WTC11 (cell line): ENCODE results near the gene FDPS. TPM values are rescaled to one million over a fixed set of nuclear protein-coding genes. Genes with fewer than 3 reads are reported as not detected.

Source experiments
- ATAC-seq: fragments of 200-7000 bp; cut with Tn5 transposase; 2 replicates; pipeline ENCODE4 v1.10.0; 2021; ENCODE audit warnings: mild to moderate bottlenecking, moderate library complexity
- CTCF ChIA-PET: fragments of 300-600 bp; sonication (Branson Sonifier 250); formaldehyde crosslinking; loops from one replicate; lab custom pipeline; 2021; ENCODE audit warnings: antibody characterized with exemption; lab: Charles Lee
- POLR2A ChIA-PET: fragments of 350-600 bp; sonication (Branson Sonifier 250); formaldehyde crosslinking; loops from one replicate; lab custom pipeline; 2021; ENCODE audit warnings: antibody characterized with exemption; lab: Charles Lee
- DNase-seq: peaks from one replicate; pipeline ENCODE4 v3.0.0; 2021; ENCODE audit warnings: low spot score
- H3K27ac Mint-ChIP-seq: 2 replicates; pipeline ENCODE4 v1.8.0; 2021; ENCODE audit warnings: mixed read lengths
- H3K27me3 Mint-ChIP-seq: 2 replicates; pipeline ENCODE4 v1.8.0; 2021; ENCODE audit warnings: low read depth, mild to moderate bottlenecking, moderate library complexity, mixed read lengths
- H3K36me3 Mint-ChIP-seq: 2 replicates; pipeline ENCODE4 v1.8.0; 2021; ENCODE audit warnings: mixed read lengths
- H3K4me1 Mint-ChIP-seq: 2 replicates; pipeline ENCODE4 v1.8.0; 2022; ENCODE audit warnings: mixed read lengths
- H3K4me3 Mint-ChIP-seq: 2 replicates; pipeline ENCODE4 v1.8.0; 2021; ENCODE audit warnings: mild to moderate bottlenecking, moderate library complexity, mixed read lengths
- H3K9me3 Mint-ChIP-seq: 2 replicates; pipeline ENCODE4 v1.8.0; 2021; ENCODE audit warnings: mixed read lengths
- EMX1 ChIP-seq: fragments of 250-450 bp; sonication (Bioruptor Pico); IDR thresholded peaks from 2 replicates; pipeline ENCODE4 v1.8.0; 2021; ENCODE audit warnings: mild to moderate bottlenecking
- GABPB1 ChIP-seq: sonication (generic); formaldehyde crosslinking; IDR thresholded peaks from 2 replicates; pipeline ENCODE4 v1.8.1; 2023; ENCODE audit warnings: mild to moderate bottlenecking, missing genetic modification reagents
- IRF2 ChIP-seq: sonication (generic); formaldehyde crosslinking; IDR thresholded peaks from 2 replicates; pipeline ENCODE4 v1.8.0; 2022; ENCODE audit warnings: low read depth, missing genetic modification reagents, borderline replicate concordance
- MXD4 ChIP-seq: fragments of 250-450 bp; sonication (Bioruptor Pico); IDR thresholded peaks from 2 replicates; pipeline ENCODE4 v1.8.0; 2021; ENCODE audit warnings: mild to moderate bottlenecking, moderate library complexity, borderline replicate concordance
- MYBL2 ChIP-seq: sonication (generic); formaldehyde crosslinking; IDR thresholded peaks from 2 replicates; pipeline ENCODE4 v1.8.1; 2023; ENCODE audit warnings: mild to moderate bottlenecking, moderate library complexity, missing genetic modification reagents
- NFE2L1 ChIP-seq: sonication (generic); formaldehyde crosslinking; IDR thresholded peaks from 2 replicates; pipeline ENCODE4 v1.8.1; 2023; ENCODE audit warnings: missing genetic modification reagents
- TCF7 ChIP-seq: sonication (generic); formaldehyde crosslinking; IDR thresholded peaks from 2 replicates; pipeline ENCODE4 v1.8.0; 2022; ENCODE audit warnings: mild to moderate bottlenecking, low read depth, missing genetic modification reagents, moderate library complexity
- TEAD4 ChIP-seq: sonication (generic); formaldehyde crosslinking; IDR thresholded peaks from 2 replicates; pipeline ENCODE4 v1.8.0; 2022; ENCODE audit warnings: mild to moderate bottlenecking, missing genetic modification reagents
- total RNA-seq: library from RNA; stranded (reverse); gene quantifications from 3 replicates; pipeline ENCODE4 v1.2.3, GENCODE V29; 2021
- TF ChIP-seq, protein P1 (sequence below): sonication (generic); formaldehyde crosslinking; IDR thresholded peaks from 2 replicates; pipeline ENCODE4 v1.8.1; 2023; ENCODE audit warnings: mild to moderate bottlenecking, missing genetic modification reagents, borderline replicate concordance
- TF ChIP-seq, protein P2 (sequence below): fragments of 250-450 bp; sonication (Bioruptor Pico); IDR thresholded peaks from 2 replicates; pipeline ENCODE4 v1.9.0; 2021; ENCODE audit warnings: mild to moderate bottlenecking, borderline replicate concordance
- TF ChIP-seq, protein P3 (sequence below): fragments of 250-450 bp; sonication (Bioruptor Pico); IDR thresholded peaks from 2 replicates; pipeline ENCODE4 v2.1.2; 2022; ENCODE audit warnings: mild to moderate bottlenecking, moderate library complexity
- TF ChIP-seq, protein P4 (sequence below): sonication (generic); formaldehyde crosslinking; IDR thresholded peaks from 2 replicates; pipeline ENCODE4 v1.8.0; 2022; ENCODE audit warnings: missing genetic modification reagents
- TF ChIP-seq, protein P5 (sequence below): sonication (generic); formaldehyde crosslinking; IDR thresholded peaks from 2 replicates; pipeline ENCODE4 v1.8.0; 2022; ENCODE audit warnings: mild to moderate bottlenecking, missing genetic modification reagents

FDPS gene
- total RNA-seq, 1 experiment from 2014 or later: 354 TPM

DNA sequence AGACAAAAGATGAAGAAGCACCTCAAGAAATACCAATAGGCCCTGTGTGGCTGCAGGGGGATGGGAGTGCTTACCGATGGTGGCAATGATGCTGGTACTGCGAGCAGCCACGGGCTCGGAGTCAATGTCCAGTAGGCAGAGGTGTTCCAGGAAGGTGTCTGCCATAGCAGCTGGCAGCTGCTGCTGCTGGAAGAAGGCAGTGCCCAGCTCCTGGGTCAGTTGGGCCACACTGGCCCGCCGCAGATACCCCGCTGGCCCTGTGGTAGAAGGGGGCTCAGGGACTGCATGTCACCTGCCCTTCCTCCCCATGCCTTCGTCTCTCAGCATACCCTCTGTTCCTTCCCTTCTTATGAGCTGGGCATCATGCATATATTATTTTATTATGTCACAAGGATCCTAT is 8.6 kb upstream of the FDPS start:
- peaks cover 27% of the 10 kb centered on the region for H3K4me1 Mint-ChIP-seq
- no peaks in the 10 kb centered on the region for H3K36me3 Mint-ChIP-seq
- TF ChIP-seq MYBL2 (CRISPR knock-in tag): no peak
- TF ChIP-seq, protein P1, sequence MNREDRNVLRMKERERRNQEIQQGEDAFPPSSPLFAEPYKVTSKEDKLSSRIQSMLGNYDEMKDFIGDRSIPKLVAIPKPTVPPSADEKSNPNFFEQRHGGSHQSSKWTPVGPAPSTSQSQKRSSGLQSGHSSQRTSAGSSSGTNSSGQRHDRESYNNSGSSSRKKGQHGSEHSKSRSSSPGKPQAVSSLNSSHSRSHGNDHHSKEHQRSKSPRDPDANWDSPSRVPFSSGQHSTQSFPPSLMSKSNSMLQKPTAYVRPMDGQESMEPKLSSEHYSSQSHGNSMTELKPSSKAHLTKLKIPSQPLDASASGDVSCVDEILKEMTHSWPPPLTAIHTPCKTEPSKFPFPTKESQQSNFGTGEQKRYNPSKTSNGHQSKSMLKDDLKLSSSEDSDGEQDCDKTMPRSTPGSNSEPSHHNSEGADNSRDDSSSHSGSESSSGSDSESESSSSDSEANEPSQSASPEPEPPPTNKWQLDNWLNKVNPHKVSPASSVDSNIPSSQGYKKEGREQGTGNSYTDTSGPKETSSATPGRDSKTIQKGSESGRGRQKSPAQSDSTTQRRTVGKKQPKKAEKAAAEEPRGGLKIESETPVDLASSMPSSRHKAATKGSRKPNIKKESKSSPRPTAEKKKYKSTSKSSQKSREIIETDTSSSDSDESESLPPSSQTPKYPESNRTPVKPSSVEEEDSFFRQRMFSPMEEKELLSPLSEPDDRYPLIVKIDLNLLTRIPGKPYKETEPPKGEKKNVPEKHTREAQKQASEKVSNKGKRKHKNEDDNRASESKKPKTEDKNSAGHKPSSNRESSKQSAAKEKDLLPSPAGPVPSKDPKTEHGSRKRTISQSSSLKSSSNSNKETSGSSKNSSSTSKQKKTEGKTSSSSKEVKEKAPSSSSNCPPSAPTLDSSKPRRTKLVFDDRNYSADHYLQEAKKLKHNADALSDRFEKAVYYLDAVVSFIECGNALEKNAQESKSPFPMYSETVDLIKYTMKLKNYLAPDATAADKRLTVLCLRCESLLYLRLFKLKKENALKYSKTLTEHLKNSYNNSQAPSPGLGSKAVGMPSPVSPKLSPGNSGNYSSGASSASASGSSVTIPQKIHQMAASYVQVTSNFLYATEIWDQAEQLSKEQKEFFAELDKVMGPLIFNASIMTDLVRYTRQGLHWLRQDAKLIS: no peak
- TF ChIP-seq, protein P2, sequence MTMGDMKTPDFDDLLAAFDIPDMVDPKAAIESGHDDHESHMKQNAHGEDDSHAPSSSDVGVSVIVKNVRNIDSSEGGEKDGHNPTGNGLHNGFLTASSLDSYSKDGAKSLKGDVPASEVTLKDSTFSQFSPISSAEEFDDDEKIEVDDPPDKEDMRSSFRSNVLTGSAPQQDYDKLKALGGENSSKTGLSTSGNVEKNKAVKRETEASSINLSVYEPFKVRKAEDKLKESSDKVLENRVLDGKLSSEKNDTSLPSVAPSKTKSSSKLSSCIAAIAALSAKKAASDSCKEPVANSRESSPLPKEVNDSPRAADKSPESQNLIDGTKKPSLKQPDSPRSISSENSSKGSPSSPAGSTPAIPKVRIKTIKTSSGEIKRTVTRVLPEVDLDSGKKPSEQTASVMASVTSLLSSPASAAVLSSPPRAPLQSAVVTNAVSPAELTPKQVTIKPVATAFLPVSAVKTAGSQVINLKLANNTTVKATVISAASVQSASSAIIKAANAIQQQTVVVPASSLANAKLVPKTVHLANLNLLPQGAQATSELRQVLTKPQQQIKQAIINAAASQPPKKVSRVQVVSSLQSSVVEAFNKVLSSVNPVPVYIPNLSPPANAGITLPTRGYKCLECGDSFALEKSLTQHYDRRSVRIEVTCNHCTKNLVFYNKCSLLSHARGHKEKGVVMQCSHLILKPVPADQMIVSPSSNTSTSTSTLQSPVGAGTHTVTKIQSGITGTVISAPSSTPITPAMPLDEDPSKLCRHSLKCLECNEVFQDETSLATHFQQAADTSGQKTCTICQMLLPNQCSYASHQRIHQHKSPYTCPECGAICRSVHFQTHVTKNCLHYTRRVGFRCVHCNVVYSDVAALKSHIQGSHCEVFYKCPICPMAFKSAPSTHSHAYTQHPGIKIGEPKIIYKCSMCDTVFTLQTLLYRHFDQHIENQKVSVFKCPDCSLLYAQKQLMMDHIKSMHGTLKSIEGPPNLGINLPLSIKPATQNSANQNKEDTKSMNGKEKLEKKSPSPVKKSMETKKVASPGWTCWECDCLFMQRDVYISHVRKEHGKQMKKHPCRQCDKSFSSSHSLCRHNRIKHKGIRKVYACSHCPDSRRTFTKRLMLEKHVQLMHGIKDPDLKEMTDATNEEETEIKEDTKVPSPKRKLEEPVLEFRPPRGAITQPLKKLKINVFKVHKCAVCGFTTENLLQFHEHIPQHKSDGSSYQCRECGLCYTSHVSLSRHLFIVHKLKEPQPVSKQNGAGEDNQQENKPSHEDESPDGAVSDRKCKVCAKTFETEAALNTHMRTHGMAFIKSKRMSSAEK (CRISPR knock-in tag): no peak
- TF ChIP-seq, protein P3, sequence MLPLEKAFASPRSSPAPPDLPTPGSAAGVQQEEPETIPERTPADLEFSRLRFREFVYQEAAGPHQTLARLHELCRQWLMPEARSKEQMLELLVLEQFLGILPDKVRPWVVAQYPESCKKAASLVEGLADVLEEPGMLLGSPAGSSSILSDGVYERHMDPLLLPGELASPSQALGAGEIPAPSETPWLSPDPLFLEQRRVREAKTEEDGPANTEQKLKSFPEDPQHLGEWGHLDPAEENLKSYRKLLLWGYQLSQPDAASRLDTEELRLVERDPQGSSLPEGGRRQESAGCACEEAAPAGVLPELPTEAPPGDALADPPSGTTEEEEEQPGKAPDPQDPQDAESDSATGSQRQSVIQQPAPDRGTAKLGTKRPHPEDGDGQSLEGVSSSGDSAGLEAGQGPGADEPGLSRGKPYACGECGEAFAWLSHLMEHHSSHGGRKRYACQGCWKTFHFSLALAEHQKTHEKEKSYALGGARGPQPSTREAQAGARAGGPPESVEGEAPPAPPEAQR (CRISPR knock-in tag): no peak
- TF ChIP-seq IRF2 (CRISPR knock-in tag): no peak
- no peak for TF ChIP-seq MXD4 (CRISPR knock-in tag)
- TF ChIP-seq NFE2L1 (CRISPR knock-in tag): no peak
- TF ChIP-seq, all 79 proteins: peak for 0
- Mint-ChIP-seq H3K27me3 (peaks cover 24% of the 10 kb centered on the region), H3K4me3 (no peak overlapping the region), H3K9me3 (no peaks in the 10 kb centered on the region), H3K27ac (no peak overlapping the region)
- no peak for ATAC-seq
- ChIA-PET POLR2A (no interaction called here), CTCF (interaction anchor here (1.2 to 1.4 kb wide), 2 partner anchors 22 to 50 kb away, joined by 5 to 8 read pairs; no protein-coding TSS in a partner anchor)
- DNase-seq: no peak

DNA sequence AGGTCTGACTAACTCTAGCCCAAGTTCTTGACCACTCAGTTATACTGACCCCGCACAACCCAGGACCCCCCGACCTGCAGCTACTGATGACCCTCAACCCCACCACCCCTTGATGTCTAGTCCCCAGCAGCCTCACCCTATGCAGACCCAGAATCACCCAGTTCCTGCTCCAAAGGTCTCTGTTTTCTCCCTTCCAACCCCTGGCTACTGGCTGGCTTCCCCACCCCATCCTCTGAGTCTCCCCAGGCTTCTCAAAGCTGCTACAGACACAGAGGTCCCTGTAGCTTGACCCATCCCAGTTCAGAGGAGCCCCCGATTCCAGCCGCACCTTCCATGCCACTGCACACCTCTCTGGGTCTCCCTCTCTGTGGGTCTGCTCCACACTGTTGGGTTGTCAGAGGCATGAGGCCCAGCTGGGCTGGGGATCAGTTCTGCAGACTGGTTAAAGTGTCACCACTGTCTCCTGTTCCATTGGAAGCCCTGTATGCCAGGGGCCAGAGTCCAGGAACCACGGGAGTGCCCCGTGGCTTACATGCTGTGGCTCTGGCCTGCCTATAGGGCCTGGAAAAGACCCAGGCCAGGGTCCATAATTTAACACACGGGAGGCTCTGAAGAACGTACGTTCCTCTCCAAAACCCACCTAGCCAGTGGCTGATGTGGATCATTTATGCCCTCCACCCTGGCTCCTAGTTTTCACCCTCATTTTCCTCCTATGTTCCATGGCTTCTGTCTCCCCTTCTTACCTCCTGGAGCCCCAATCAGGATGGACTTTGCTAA is 7.9 kb upstream of the FDPS start:
- TF ChIP-seq GABPB1 (CRISPR knock-in tag) (0 out of 2 replicates have a peak, but pooled peaks have one; percentile 28), TCF7 (CRISPR knock-in tag) (no peak)
- TF ChIP-seq, all 79 proteins: peak for 1
- CTCF ChIA-PET: interaction anchor here (0.6 to 1.4 kb wide), 4 partner anchors 22 to 50 kb away, joined by 3 to 8 read pairs (median 5); no protein-coding TSS in a partner anchor
- POLR2A ChIA-PET: no interaction called here
- Mint-ChIP-seq H3K9me3 (no peaks in the 10 kb centered on the region), H3K27me3 (peaks cover 19% of the 10 kb centered on the region), H3K4me3 (no peak overlapping the region), H3K4me1 (peaks cover 24% of the 10 kb centered on the region), H3K36me3 (no peaks in the 10 kb centered on the region), H3K27ac (no peak overlapping the region)
- ATAC-seq (no peak), DNase-seq (no peak)

DNA sequence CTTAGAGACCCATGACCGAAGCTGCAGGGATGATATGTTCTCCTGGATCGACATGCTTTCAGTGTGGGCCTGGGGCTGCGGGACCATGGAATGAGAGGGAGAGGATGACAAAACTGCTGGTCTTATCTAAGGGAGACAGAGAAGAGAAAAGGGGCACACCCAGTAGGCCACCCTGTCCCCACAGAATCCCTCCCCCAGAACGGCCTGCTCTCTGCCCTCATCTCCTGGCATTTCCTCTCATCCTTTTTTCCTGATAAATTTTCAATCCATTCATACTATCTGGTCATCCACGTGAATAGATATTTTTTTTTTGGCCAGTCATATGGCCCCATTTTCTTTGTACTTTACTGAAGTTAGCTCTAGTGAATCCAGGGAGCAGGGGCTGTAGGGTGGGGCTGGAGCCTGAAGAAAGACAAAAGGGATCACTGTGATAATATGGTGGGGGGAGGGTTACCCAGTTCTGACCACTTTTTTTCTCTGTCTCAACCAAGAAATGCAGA is 7.3 kb upstream of the FDPS start, which contains the start of gene PKLR:
TSS of gene PKLR (minus strand) at position 97 of the 500 bp plus-strand sequence. CDS start at position 54, 43 bp downstream.
- no peaks in the 10 kb centered on the region for H3K36me3 Mint-ChIP-seq
- H3K4me3 Mint-ChIP-seq: no peak within 1 kb of the TSS
- POLR2A ChIA-PET: no interaction called here

More for the DNA sequence above, 7.3 kb upstream of the FDPS start, which contains the start of gene PKLR:
- Mint-ChIP-seq H3K4me1 (peaks cover 20% of the 10 kb centered on the region), H3K9me3 (no peaks in the 10 kb centered on the region), H3K27ac (no peak within 1 kb of the TSS; the same call in 1 of the 2 replicates), H3K27me3 (peaks cover 12% of the 10 kb centered on the region)
- TF ChIP-seq, protein P4, sequence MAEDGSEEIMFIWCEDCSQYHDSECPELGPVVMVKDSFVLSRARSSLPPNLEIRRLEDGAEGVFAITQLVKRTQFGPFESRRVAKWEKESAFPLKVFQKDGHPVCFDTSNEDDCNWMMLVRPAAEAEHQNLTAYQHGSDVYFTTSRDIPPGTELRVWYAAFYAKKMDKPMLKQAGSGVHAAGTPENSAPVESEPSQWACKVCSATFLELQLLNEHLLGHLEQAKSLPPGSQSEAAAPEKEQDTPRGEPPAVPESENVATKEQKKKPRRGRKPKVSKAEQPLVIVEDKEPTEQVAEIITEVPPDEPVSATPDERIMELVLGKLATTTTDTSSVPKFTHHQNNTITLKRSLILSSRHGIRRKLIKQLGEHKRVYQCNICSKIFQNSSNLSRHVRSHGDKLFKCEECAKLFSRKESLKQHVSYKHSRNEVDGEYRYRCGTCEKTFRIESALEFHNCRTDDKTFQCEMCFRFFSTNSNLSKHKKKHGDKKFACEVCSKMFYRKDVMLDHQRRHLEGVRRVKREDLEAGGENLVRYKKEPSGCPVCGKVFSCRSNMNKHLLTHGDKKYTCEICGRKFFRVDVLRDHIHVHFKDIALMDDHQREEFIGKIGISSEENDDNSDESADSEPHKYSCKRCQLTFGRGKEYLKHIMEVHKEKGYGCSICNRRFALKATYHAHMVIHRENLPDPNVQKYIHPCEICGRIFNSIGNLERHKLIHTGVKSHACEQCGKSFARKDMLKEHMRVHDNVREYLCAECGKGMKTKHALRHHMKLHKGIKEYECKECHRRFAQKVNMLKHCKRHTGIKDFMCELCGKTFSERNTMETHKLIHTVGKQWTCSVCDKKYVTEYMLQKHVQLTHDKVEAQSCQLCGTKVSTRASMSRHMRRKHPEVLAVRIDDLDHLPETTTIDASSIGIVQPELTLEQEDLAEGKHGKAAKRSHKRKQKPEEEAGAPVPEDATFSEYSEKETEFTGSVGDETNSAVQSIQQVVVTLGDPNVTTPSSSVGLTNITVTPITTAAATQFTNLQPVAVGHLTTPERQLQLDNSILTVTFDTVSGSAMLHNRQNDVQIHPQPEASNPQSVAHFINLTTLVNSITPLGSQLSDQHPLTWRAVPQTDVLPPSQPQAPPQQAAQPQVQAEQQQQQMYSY (CRISPR knock-in tag): no peak
- TF ChIP-seq EMX1: no peak
- TF ChIP-seq, protein P5, sequence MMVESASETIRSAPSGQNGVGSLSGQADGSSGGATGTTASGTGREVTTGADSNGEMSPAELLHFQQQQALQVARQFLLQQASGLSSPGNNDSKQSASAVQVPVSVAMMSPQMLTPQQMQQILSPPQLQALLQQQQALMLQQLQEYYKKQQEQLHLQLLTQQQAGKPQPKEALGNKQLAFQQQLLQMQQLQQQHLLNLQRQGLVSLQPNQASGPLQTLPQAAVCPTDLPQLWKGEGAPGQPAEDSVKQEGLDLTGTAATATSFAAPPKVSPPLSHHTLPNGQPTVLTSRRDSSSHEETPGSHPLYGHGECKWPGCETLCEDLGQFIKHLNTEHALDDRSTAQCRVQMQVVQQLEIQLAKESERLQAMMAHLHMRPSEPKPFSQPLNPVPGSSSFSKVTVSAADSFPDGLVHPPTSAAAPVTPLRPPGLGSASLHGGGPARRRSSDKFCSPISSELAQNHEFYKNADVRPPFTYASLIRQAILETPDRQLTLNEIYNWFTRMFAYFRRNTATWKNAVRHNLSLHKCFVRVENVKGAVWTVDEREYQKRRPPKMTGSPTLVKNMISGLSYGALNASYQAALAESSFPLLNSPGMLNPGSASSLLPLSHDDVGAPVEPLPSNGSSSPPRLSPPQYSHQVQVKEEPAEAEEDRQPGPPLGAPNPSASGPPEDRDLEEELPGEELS (CRISPR knock-in tag): no peak
- no peak for TF ChIP-seq TEAD4 (CRISPR knock-in tag)
- DNase-seq (no peak), ATAC-seq (no peak)
- CTCF ChIA-PET: interaction anchor here (1.1 to 1.5 kb wide), 4 partner anchors 22 to 51 kb away, joined by 4 to 9 read pairs (median 4); no protein-coding TSS in a partner anchor
